Activated T-cell treated with anti-CD3 and anti-CD28 coated beads, Interleukin-2, amount 50 U/mL, for 24 hours (primary cell): ENCODE results near the gene CDH4.
"Not testable (repeated sequence)": the region's sequence is repeated elsewhere in the genome, so short reads cannot be mapped to it uniquely, and the experiment has no call there.

ENCODE experiments used
- DNase-seq: peaks from one replicate; pipeline ENCODE4 v3.0.0-alpha.2; 2020
- H3K27ac Mint-ChIP-seq: 2 replicates; pipeline ENCODE4 v1.8.0; 2020; ENCODE audit warnings: mild to moderate bottlenecking, mixed read lengths
- H3K27me3 Mint-ChIP-seq: 2 replicates; pipeline ENCODE4 v1.8.0; 2020; ENCODE audit warnings: mixed read lengths
- H3K36me3 Mint-ChIP-seq: 2 replicates; pipeline ENCODE4 v1.8.0; 2020; ENCODE audit warnings: low read depth, mixed read lengths
- H3K4me1 Mint-ChIP-seq: 2 replicates; pipeline ENCODE4 v1.8.0; 2020; ENCODE audit warnings: low read depth, mixed read lengths
- H3K4me3 Mint-ChIP-seq: 2 replicates; pipeline ENCODE4 v1.8.0; 2020; ENCODE audit warnings: mild to moderate bottlenecking, moderate library complexity, mixed read lengths
- H3K9me3 Mint-ChIP-seq: 2 replicates; pipeline ENCODE4 v1.8.0; 2020; ENCODE audit warnings: mixed read lengths

The CDH4 gene

GRCh38 chr20:61852268-61853072 is 600.4 kb downstream of the CDH4 start:
- Mint-ChIP-seq H3K4me3 (no peak overlapping the region), H3K36me3 (no peaks in the 10 kb centered on the region), H3K4me1 (no peaks in the 10 kb centered on the region), H3K27me3 (no peaks in the 10 kb centered on the region), H3K27ac (no peak overlapping the region), H3K9me3 (no peaks in the 10 kb centered on the region)
- no peak for DNase-seq

- no peaks in the 10 kb centered on the region for H3K27me3 Mint-ChIP-seq
- DNase-seq: no peak
- H3K4me3 Mint-ChIP-seq: no peak overlapping the region
- no peaks in the 10 kb centered on the region for H3K36me3 Mint-ChIP-seq
- H3K27ac Mint-ChIP-seq: no peak overlapping the region
- no peaks in the 10 kb centered on the region for H3K4me1 Mint-ChIP-seq
- no peaks in the 10 kb centered on the region for H3K9me3 Mint-ChIP-seq
Measured at GRCh38 chr20:61853073-61854005, 601.3 kb downstream of the CDH4 start.

GRCh38 chr20:61854538-61854937 is 602.5 kb downstream of the CDH4 start:
- H3K27me3 Mint-ChIP-seq, H3K27ac Mint-ChIP-seq, H3K4me1 Mint-ChIP-seq, DNase-seq, H3K36me3 Mint-ChIP-seq, H3K4me3 Mint-ChIP-seq, H3K9me3 Mint-ChIP-seq: not testable (repeated sequence)

- Mint-ChIP-seq H3K4me1 (no peaks in the 10 kb centered on the region), H3K4me3 (no peak overlapping the region), H3K27ac (no peak overlapping the region), H3K9me3 (no peaks in the 10 kb centered on the region), H3K36me3 (no peaks in the 10 kb centered on the region), H3K27me3 (peaks cover 7% of the 10 kb centered on the region)
- DNase-seq: no peak
Measured at GRCh38 chr20:61855286-61855685, 603.2 kb downstream of the CDH4 start.

- Mint-ChIP-seq H3K9me3 (no peaks in the 10 kb centered on the region), H3K27me3 (peaks cover 12% of the 10 kb centered on the region), H3K4me3 (no peak overlapping the region), H3K4me1 (no peaks in the 10 kb centered on the region), H3K27ac (no peak overlapping the region), H3K36me3 (no peaks in the 10 kb centered on the region)
- no peak for DNase-seq
Measured at GRCh38 chr20:61856626-61857413, 604.8 kb downstream of the CDH4 start.

GRCh38 chr20:61857414-61857775 is 605.3 kb downstream of the CDH4 start:
- Mint-ChIP-seq H3K27ac (no peak overlapping the region), H3K4me1 (no peaks in the 10 kb centered on the region), H3K4me3 (no peak overlapping the region), H3K9me3 (no peaks in the 10 kb centered on the region), H3K36me3 (no peaks in the 10 kb centered on the region), H3K27me3 (peaks cover 12% of the 10 kb centered on the region)
- DNase-seq: no peak

GRCh38 chr20:61857884-61858283 is 605.8 kb downstream of the CDH4 start:
- Mint-ChIP-seq H3K27ac (no peak overlapping the region), H3K36me3 (no peaks in the 10 kb centered on the region), H3K4me1 (no peaks in the 10 kb centered on the region), H3K4me3 (no peak overlapping the region), H3K27me3 (peaks cover 12% of the 10 kb centered on the region), H3K9me3 (no peaks in the 10 kb centered on the region)
- no peak for DNase-seq

- no peak for DNase-seq
- Mint-ChIP-seq H3K27me3 (peaks cover 12% of the 10 kb centered on the region), H3K36me3 (no peaks in the 10 kb centered on the region), H3K27ac (no peak overlapping the region), H3K4me1 (no peaks in the 10 kb centered on the region), H3K4me3 (no peak overlapping the region), H3K9me3 (no peaks in the 10 kb centered on the region)
Measured at GRCh38 chr20:61859767-61860166, 607.7 kb downstream of the CDH4 start.

- Mint-ChIP-seq H3K27me3 (peaks cover 12% of the 10 kb centered on the region), H3K4me1 (no peaks in the 10 kb centered on the region), H3K9me3 (peaks cover 4% of the 10 kb centered on the region), H3K27ac (no peak overlapping the region), H3K4me3 (no peak overlapping the region), H3K36me3 (no peaks in the 10 kb centered on the region)
- no peak for DNase-seq
Measured at GRCh38 chr20:61860260-61860987, 608.4 kb downstream of the CDH4 start.

- Mint-ChIP-seq H3K36me3 (no peaks in the 10 kb centered on the region), H3K9me3 (peaks cover 8% of the 10 kb centered on the region), H3K4me3 (no peak overlapping the region), H3K27me3 (peaks cover 12% of the 10 kb centered on the region), H3K27ac (no peak overlapping the region), H3K4me1 (no peaks in the 10 kb centered on the region)
- no peak for DNase-seq
Measured at GRCh38 chr20:61861054-61861841, 609.2 kb downstream of the CDH4 start.

GRCh38 chr20:61861858-61862257 is 609.8 kb downstream of the CDH4 start:
- Mint-ChIP-seq H3K4me3 (no peak overlapping the region), H3K4me1 (no peaks in the 10 kb centered on the region), H3K27me3 (peaks cover 12% of the 10 kb centered on the region), H3K27ac (no peak overlapping the region), H3K36me3 (no peaks in the 10 kb centered on the region), H3K9me3 (peaks cover 8% of the 10 kb centered on the region)
- no peak for DNase-seq

GRCh38 chr20:61862881-61863280 is 610.8 kb downstream of the CDH4 start:
- H3K27ac Mint-ChIP-seq: no peak overlapping the region
- no peaks in the 10 kb centered on the region for H3K36me3 Mint-ChIP-seq
- peaks cover 8% of the 10 kb centered on the region for H3K9me3 Mint-ChIP-seq
- no peak for DNase-seq
- no peak overlapping the region for H3K4me3 Mint-ChIP-seq
- no peaks in the 10 kb centered on the region for H3K4me1 Mint-ChIP-seq
- H3K27me3 Mint-ChIP-seq: peaks cover 12% of the 10 kb centered on the region

GRCh38 chr20:61864481-61864880 is 612.4 kb downstream of the CDH4 start:
- peaks cover 8% of the 10 kb centered on the region for H3K9me3 Mint-ChIP-seq
- H3K4me1 Mint-ChIP-seq: no peaks in the 10 kb centered on the region
- H3K27ac Mint-ChIP-seq: no peak overlapping the region
- no peak overlapping the region for H3K4me3 Mint-ChIP-seq
- H3K27me3 Mint-ChIP-seq: peaks cover 12% of the 10 kb centered on the region
- no peaks in the 10 kb centered on the region for H3K36me3 Mint-ChIP-seq
- no peak for DNase-seq
